B cell (primary cell): Measurements from ENCODE around the gene ELK4.

Source experiments
- CTCF ChIP-seq: fragments of 200-600 bp; IDR thresholded peaks from one replicate; pipeline ENCODE4 v1.8.0; 2022; ENCODE audit warnings: antibody characterized with exemption, mild to moderate bottlenecking
- EZH2 ChIP-seq: IDR thresholded peaks from 2 replicates; pipeline ENCODE4 v1.6.1; 2012; ENCODE audit warnings: borderline replicate concordance, low read depth, mild to moderate bottlenecking, moderate library complexity, low read length; ENCODE audit not compliant: insufficient read depth, poor library complexity, severe bottlenecking

GRCh38 chr1:205610036-205610435, 21.8 kb downstream of the ELK4 start:
- TF ChIP-seq CTCF (no peak), EZH2 (no peak)
